ENCODE results near the gene CARD11.

CARD11 gene

GRCh38 chr7:2956076-2956475 is 87.6 kb downstream of the CARD11 start:
- H3K27ac ChIP-seq, result no peak overlapping the region
- TF ChIP-seq, protein P1, sequence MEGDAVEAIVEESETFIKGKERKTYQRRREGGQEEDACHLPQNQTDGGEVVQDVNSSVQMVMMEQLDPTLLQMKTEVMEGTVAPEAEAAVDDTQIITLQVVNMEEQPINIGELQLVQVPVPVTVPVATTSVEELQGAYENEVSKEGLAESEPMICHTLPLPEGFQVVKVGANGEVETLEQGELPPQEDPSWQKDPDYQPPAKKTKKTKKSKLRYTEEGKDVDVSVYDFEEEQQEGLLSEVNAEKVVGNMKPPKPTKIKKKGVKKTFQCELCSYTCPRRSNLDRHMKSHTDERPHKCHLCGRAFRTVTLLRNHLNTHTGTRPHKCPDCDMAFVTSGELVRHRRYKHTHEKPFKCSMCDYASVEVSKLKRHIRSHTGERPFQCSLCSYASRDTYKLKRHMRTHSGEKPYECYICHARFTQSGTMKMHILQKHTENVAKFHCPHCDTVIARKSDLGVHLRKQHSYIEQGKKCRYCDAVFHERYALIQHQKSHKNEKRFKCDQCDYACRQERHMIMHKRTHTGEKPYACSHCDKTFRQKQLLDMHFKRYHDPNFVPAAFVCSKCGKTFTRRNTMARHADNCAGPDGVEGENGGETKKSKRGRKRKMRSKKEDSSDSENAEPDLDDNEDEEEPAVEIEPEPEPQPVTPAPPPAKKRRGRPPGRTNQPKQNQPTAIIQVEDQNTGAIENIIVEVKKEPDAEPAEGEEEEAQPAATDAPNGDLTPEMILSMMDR (conservative IDR thresholded peaks at IDR 0.05), result no peak
- TF ChIP-seq ZFX (IDR thresholded peaks at IDR 0.05), result no peak

- no peak for TF ChIP-seq ZFX (IDR thresholded peaks at IDR 0.05)
- TF ChIP-seq, protein P1 (conservative IDR thresholded peaks at IDR 0.05), result no peak
- no peak overlapping the region for H3K27ac ChIP-seq
These were observed 88.4 kb downstream of the CARD11 start for GRCh38 chr7:2955269-2955668.

DNA sequence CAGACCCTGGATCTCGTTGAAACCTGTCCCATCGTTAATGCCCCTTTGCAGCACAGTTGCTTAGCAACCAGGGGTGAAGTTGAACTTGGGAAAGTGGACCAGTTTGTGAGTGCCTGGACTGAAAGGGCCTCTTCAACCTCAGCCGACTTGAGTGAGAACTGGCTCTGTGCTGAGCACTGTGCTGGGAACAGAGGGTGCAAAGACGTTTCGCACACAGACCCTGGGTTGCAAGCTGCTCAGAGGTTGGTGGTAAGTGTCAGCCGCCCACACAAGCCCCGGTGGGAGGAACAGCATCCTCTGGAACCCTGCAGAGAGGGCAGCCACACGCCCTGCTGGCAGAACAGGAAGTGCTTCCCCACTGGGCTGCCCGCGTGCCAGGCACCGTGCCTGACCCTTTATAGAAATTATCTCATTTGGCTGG is 89.2 kb downstream of the CARD11 start:
- no peak for TF ChIP-seq ZFX (IDR thresholded peaks at IDR 0.05)
- TF ChIP-seq, protein P1 (conservative IDR thresholded peaks at IDR 0.05), result no peak
- H3K27ac ChIP-seq, result no peak overlapping the region

DNA sequence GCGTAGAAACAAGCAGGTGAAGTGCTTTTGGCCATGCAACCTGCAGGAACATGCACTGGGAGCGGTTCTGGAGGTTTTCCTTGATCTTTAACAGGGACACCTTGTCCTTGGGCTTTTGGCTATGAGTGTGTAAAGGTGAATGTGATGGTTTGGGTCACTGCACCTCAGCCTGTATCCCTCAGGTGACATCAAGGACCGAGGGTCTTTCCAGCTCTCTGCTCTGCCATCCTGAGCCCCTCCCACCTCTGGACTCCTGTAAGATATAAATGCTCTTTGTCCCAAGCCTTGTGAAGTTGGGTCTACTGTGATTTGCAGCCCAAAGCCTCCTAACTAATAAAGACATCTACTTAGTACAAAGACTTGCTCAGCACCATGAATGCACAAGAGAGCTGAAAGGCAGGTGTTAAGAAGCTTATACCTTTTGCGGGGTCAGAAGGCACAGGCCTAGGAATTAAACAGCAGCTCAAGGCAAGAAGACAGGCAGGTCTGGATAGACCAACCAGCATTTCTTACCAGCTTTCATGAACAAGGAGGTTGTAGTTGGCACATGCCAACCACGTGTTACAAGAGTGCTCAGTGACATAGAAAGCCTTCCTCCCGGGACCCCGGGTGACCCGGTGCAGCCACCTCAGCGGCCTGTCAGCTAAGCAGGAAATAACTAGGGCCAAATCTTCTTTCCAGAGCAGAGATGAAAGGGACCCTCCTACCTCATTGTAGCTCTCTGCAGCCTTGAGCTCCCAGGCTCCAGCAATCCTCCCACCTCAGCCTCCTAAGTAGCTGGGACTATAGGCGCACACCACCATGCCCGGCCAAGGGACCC is 89.9 kb downstream of the CARD11 start:
- H3K27ac ChIP-seq, result no peak overlapping the region
- TF ChIP-seq, protein P1 (conservative IDR thresholded peaks at IDR 0.05), result no peak
- no peak for TF ChIP-seq ZFX (IDR thresholded peaks at IDR 0.05)

GRCh38 chr7:2953099-2953498 is 90.6 kb downstream of the CARD11 start:
- no peak overlapping the region for H3K27ac ChIP-seq
- TF ChIP-seq ZFX (IDR thresholded peaks at IDR 0.05), result no peak
- TF ChIP-seq, protein P1 (conservative IDR thresholded peaks at IDR 0.05), result no peak

- no peak overlapping the region for H3K27ac ChIP-seq
- TF ChIP-seq ZFX (IDR thresholded peaks at IDR 0.05), result no peak
- TF ChIP-seq, protein P1 (conservative IDR thresholded peaks at IDR 0.05), result no peak
These were observed 91.4 kb downstream of the CARD11 start for GRCh38 chr7:2952316-2952715.

GRCh38 chr7:2950578-2950977 is 93.1 kb downstream of the CARD11 start:
- H3K27ac ChIP-seq, result no peak overlapping the region
- TF ChIP-seq, protein P1 (conservative IDR thresholded peaks at IDR 0.05), result no peak
- TF ChIP-seq ZFX (IDR thresholded peaks at IDR 0.05), result no peak
